GM21723 (cell line): ENCODE measurements around the gene EPM2A.

ENCODE experiments used
- ATAC-seq: cut with Tn5 transposase; IDR thresholded peaks from one replicate; pipeline ENCODE4 v1.9.1; 2021; ENCODE audit warnings: mild to moderate bottlenecking, moderate library complexity; ENCODE audit not compliant: unreplicated experiment

Gene EPM2A

GRCh38 chr6:145681965-145682364, 53.4 kb downstream of the EPM2A start:
- no peak for ATAC-seq

GRCh38 chr6:145673504-145673903, 61.8 kb downstream of the EPM2A start:
- no peak for ATAC-seq

DNA sequence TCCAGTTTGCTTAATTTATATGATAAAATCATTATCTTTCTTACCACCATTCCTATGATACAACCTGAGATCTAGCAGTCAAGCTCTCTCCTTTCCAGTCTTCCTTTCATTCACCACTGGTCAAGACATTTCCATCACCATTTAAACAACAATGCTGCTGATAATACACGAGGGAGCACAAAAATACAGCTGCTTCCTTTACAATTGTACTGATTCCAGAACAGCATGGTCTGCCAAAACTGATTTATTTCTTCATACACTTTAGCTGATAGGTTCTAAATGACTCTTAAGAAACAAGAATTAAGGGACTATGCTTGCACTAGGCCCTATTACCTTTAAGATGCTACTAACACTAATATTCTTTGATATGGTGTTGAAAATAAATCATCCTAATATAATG, 65.0 kb downstream of the EPM2A start:
- ATAC-seq, result no peak

- no peak for ATAC-seq
These were observed 65.7 kb downstream of the EPM2A start for GRCh38 chr6:145669627-145670034.

DNA sequence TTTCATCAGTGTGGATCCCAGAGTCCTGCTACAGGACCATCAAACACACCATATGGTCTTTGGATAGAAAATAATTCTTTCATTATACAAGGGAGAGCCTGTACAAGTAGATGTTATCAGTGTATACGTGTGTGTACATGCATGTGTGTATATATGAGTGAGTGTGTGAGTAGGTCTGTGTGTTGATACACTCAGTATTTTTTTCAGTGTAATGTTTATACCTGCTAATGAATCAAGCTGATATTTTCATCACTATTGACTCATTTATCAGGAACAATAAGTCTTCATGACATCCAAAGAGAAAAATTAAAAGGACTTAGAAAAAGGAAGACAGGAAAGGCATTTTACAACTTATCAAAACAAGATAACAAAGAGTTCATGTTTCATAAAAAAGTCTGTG, 66.5 kb downstream of the EPM2A start:
- no peak for ATAC-seq

DNA sequence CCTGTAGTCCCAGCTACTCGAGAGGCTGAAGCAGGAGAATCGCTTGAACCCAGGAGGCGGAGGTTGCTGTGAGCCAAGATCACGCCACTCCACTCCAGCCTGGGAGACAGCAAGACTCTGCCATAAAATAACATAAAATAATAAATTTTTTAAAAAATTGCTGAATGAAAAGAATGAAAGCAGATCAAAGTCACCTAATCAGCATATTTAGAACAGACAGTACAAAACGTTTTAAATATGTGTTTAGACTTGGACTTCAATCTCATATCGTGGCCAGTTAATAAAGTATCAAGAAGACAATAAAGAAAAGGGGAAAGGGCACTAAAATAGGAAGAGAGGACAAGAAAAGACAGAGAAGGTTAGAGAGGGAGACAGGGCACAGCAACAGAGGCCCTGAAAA, 74.6 kb downstream of the EPM2A start:
- no peak for ATAC-seq

DNA sequence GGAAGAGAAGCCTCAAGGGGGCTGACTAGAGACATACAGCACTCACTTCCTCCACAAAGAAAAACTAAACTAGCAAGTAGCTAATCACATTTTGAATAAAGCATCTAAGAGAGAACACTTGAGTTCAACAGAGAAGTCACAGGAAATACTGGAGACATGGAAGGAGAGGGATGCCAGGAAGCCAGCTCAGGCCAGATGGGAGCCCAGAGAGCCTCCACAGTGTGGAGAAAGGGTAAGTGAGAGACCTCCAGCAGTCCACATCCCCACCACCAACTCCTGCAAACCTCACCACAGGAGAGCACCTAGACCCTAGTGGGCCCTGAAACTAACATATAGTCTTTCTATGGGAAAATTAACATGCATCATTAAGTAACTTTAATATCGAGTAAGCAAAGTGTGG, 79.2 kb downstream of the EPM2A start:
- no peak for ATAC-seq

- ATAC-seq, result no peak
These were observed 82.7 kb downstream of the EPM2A start for GRCh38 chr6:145652572-145652971.

GRCh38 chr6:145651988-145652387, 83.3 kb downstream of the EPM2A start:
- ATAC-seq, result no peak

DNA sequence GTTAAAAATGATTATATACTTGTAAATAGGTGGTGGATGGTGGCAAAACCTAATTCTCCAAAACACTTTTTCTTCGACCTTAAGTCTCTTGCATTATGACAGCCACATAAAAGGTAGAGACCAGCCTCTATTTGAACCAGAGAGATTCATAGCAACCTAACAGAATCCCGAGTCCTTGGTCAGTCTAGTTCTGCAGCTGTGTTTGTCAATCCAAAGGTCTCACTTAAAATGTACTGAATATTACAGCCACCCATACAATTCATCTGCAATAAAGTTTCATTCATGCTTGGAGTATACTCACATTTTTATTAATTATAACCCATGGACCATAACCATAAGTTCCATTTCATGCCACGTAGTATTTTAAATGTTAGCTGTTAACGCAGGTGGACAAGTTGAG, 87.2 kb downstream of the EPM2A start:
- no peak for ATAC-seq

- ATAC-seq, result no peak
These were observed 87.7 kb downstream of the EPM2A start for GRCh38 chr6:145647602-145648001.

DNA sequence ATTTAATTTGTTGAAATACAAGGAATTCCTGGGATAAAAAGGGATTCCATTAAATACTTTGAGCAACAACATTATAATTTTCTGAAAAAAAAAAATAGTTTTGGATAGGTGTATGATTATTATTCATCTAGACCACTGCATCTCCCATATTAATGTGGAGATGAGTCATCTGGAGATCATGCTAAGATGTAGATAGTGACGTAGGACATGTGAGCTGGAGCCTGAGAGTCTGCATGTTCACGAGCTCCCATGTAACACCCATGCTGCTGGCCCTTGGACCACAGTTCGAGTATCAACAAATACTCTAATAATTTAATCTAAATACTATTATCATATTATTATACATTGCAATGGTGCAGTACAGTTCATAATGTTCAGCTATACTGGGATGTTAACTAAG, 91.6 kb downstream of the EPM2A start:
- no peak for ATAC-seq

DNA sequence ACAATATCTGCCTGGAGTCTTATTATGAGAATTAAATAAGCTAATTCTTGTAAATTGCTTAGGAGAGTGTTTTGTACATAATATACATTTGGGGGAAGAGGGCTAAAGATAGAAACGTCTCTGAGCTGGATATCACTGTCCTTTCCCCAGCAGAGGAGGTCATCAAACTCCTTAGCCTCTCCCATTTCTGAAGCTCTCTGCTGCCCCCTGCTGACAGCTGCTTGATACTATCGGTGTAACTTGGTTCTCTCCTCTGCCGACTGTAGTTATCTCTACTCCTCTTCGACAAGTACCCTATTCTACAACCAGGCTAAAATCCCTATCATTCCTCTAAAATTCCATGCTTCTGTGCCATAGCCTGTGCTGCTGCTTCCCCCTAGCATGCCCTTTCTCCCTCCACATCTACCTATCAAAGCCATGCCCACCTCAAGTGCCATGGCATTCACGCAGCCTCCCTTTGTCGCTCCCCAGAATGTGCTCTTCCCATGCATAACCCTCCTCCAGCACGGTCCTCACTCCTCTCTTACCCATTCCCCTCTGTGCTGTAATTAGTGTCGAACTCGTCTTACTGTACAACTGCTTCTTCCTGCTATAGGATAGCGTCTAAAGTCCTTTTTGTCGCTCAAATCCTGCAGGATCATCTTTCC, 101.2 kb downstream of the EPM2A start:
- ATAC-seq, result peak; percentile 93

DNA sequence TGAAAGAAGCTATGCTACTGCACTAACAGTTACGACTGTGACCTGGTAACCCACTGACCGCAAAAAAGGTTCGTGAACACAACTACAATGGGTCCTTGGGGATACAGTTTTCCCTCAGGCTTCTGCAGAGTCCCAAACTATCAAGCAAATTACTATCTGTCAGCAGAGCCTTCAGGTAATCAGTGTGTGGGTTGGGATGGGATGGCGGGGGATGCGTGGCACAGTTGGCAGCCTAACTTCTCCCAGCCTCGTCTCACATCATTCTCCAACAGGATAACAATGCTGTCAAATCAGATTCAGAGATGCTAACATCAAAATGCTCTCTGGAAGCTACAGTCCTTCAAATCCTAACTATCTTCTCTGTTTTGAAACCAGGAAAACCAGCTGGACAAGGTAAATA, 102.3 kb downstream of the EPM2A start:
- no peak for ATAC-seq

DNA sequence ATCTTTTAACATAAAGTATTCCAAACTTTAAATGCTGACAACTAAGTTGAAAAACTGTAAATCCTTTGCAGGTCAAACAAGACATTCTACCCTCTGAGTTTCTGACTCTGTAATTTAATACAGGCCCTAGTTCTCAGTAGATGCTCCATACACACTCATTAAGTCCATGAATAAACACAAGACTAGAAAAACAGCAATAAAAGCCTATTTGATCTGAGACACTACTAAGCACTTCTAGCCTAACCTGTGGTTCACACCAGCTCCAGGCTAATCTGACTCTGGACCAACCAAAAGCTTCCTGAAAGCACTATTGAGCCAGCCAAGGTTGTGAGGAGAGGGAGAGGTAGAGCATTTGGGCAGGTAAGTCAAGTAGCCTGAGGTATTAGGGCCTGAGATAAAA, 103.9 kb downstream of the EPM2A start:
- ATAC-seq, result no peak

- no peak for ATAC-seq
These were observed 104.7 kb downstream of the EPM2A start for GRCh38 chr6:145630598-145630997.

- ATAC-seq, result no peak
These were observed 105.8 kb downstream of the EPM2A start for GRCh38 chr6:145629478-145629877.

DNA sequence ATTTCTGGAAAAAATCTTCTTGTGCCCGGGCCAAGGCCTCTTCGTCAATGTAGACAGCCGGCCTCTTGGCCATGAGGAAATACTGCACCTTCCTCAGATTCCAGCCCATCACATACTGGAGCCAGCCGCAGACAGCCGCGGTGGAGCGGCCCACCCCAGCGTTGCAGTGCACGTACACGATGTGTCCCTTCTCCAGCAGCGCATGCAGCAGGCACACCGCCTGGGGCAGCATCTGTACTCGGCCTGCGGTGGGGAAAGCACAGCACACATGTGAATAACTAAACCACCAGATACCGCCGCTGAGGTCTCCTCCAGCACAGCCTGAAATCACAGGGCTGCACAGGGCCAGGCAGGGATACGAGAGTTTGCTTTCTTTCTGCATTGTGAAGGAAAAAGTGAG, 107.9 kb downstream of the EPM2A start:
- no peak for ATAC-seq

DNA sequence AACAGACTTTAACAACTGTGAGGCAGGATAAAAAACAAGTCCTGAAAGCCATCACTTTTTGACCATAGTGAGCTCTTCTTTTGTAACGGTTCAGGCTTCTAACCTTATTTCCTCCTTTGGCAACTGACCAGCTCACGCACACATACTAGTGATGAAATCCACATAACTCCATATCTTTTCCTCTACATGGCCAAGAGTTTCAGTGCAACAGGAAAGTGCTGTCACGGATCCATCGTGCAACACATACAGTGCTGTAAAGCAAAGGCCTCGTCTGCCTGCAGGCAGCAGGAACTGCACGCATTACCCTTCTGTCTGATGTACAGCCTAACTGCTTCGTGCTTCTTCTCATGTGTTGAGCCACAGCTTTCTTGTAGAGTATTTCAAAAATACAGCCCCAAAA, 108.5 kb downstream of the EPM2A start:
- ATAC-seq, result no peak

- no peak for ATAC-seq
These were observed 112.1 kb downstream of the EPM2A start for GRCh38 chr6:145623231-145623630.

GRCh38 chr6:145621776-145622175, 113.5 kb downstream of the EPM2A start:
- peak; percentile 77 for ATAC-seq

DNA sequence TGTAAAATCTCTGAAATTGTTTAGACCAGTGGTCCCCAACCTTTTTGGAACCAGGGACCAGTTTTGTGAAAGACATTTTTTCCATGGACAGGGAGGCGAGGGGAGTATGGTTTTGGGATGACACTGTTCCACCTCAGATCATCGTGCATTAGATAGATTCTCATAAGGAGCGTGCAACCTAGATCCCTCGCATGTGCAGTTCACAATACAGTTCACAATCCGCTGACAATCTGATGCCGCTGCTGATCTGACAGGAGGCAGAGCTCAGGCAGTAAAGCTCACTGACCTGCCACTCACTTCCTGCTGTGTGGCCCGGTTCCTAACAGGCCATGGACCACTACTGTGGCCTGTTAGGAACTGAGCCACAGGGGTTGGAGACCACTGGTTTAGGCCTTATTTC, 115.2 kb downstream of the EPM2A start:
- ATAC-seq, result no peak

DNA sequence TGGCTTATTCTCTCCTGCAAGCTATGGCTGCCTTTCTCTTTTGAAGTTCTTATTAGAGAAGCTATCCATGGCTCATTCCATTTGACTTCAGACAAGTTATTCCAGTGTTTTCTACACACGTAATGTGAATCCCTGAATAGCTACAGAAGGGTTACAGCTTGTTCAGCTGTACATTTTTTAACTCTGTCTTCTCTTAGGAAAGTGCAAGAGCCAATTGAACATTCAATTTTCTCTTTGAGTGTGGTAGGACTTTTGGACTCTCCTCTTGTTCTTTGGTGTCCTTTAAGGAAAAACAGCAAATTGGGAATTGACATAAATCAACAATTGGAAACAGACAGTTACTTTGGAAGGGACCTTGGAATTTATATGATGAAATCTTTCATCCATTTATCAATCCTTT, 125.8 kb downstream of the EPM2A start:
- no peak for ATAC-seq
